ENCODE results near the gene B3GNT7. TPM values are rescaled to one million over a fixed set of nuclear protein-coding genes. Genes with fewer than 3 reads are reported as not detected.

The B3GNT7 gene
- total RNA-seq, 2 donors from 2014 or later = 8.6 to 22.1 TPM

DNA sequence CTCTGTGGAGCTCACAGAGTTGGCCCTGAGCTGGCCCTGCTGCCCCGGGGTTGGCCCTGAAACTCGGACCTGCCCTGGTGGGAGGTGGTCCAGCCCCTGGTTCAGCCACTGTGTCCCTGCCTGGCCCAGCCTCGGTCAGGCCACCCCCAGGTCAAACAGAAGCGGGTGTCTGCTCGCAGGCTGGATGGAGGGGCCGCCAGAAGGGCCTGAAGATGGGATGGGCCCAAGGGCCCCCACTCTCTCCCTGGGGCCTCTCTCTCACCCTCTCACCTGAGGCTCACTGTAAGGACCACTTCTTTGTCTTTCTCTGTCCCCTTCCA, 25.1 kb upstream of the B3GNT7 start:
- Histone ChIP-seq H3K27ac (no peak overlapping the region), H3K4me3 (no peak overlapping the region), H3K36me3 (replicated peaks in 1 of 2; ENCODE audit: insufficient read depth in 1 of 2, low read depth in 2 of 2) (no peaks in the 10 kb centered on the region), H3K4me1 (no peaks in the 10 kb centered on the region), H3K27me3 (no peaks in the 10 kb centered on the region), H3K9me3 (no peaks in the 10 kb centered on the region)
- 82 to 91% methylated on average over 5 to 6 of the region's 6 CpGs for WGBS, 2 donors
- intact Hi-C loops (cut with DNase I) = no loop called here
- TF ChIP-seq, protein P1, sequence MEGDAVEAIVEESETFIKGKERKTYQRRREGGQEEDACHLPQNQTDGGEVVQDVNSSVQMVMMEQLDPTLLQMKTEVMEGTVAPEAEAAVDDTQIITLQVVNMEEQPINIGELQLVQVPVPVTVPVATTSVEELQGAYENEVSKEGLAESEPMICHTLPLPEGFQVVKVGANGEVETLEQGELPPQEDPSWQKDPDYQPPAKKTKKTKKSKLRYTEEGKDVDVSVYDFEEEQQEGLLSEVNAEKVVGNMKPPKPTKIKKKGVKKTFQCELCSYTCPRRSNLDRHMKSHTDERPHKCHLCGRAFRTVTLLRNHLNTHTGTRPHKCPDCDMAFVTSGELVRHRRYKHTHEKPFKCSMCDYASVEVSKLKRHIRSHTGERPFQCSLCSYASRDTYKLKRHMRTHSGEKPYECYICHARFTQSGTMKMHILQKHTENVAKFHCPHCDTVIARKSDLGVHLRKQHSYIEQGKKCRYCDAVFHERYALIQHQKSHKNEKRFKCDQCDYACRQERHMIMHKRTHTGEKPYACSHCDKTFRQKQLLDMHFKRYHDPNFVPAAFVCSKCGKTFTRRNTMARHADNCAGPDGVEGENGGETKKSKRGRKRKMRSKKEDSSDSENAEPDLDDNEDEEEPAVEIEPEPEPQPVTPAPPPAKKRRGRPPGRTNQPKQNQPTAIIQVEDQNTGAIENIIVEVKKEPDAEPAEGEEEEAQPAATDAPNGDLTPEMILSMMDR (IDR thresholded peaks at IDR 0.05) = no peak
- no peak for TF ChIP-seq POLR2A (IDR thresholded peaks at IDR 0.05)
- no peak for ATAC-seq
- DNase-seq = no peak

DNA sequence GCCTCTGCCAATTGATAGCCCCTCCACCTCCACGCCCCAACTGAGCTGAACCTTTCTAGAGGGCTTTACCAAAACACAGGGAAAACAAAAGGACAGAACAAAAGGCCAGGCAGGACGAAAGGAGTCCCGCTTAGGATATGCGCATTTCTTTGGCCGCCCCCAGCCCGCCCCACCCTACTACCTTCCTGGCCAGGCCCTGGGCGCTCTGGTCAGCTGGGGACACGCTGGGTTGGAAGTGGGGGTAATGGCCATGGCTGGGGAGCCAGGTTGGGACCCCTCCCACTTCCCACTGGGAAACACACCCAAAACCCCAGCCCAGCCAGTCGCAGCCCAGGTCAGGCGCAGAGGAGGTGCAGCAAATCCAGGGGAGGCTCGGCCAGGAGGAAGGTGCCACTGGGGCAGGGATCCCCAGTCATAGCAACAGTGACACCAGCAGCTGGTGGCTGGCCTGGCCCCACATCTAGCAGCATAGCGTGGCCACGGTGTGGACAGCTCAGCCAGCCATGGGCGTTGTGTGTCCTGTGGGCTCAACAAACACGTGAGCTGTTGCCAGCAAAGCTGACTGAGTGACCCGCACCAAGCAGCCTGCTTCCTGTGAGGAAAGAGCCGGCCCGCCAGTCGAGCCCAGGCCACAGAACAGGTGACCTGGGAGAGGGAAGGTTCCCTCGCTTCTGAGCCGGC, 24.6 kb upstream of the B3GNT7 start:
- Histone ChIP-seq H3K36me3 (replicated peaks in 1 of 2; ENCODE audit: insufficient read depth in 1 of 2, low read depth in 2 of 2) (no peaks in the 10 kb centered on the region), H3K27me3 (no peaks in the 10 kb centered on the region), H3K4me1 (no peaks in the 10 kb centered on the region), H3K9me3 (no peaks in the 10 kb centered on the region), H3K27ac (no peak overlapping the region), H3K4me3 (no peak overlapping the region)
- no peak for DNase-seq
- intact Hi-C loops (cut with DNase I) = no loop called here
- no peak for ATAC-seq
- 87 to 96% methylated on average over 15 to 21 of the region's 21 CpGs for WGBS, 2 donors
- TF ChIP-seq, protein P1 (IDR thresholded peaks at IDR 0.05) = no peak
- TF ChIP-seq POLR2A (IDR thresholded peaks at IDR 0.05) = no peak

DNA sequence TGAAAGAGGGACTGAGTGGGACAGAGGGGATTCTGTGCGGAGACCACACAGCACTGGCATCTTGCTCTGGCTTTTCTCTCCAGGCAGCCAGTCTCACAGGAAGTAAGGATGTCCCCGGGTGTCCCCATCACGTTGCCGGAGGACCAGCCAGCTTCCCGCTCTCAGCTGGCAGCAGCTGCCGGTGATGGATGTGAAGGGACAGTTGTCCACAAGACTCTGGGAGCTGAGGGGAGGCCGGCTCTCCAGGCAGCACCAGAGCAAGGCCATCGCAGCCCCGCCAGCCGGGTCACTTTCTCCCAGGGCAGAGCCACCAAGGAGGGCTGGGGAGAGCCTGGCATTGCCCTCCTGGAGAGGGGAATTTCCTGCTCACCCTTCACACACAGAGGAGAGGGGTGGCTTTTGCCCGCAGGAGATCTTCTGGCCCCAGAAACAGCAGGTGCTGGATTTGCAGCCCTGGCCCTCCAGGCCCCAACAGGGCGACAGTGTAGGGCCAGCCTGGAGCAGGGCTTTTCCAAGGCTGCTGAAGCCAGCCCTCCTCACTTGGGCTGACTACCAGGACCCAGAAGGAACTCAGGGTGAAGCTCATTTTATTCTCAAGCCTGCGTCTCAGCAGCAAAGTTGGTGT, 24.0 kb upstream of the B3GNT7 start:
- intact Hi-C loops (cut with DNase I) = no loop called here
- no peak overlapping the region for H3K27ac ChIP-seq

DNA sequence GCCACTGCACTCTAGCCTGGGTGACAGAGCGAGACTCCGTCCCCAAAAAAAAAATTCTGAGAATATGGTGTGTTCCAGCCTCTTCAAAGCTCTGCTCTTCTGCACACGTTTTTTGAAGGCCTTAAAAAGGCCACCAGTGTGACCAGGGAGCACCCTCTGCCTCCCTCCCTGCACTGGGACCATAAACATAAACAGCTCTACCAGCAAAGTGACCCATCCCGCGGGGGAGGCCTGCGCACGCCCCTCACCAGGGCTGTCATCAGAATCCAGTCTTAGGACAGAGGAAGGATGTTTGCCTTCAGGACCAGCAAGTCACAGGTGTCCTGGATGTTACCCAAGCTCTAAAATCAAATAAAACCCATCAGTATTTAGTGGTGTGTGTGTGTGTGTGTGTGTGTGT, 23.2 kb upstream of the B3GNT7 start:
- H3K27ac ChIP-seq = no peak overlapping the region
- H3K9me3 ChIP-seq = no peaks in the 10 kb centered on the region
- H3K36me3 ChIP-seq (replicated peaks in 1 of 2; ENCODE audit: insufficient read depth in 1 of 2, low read depth in 2 of 2) = no peaks in the 10 kb centered on the region
- no peaks in the 10 kb centered on the region for H3K4me1 ChIP-seq
- H3K27me3 ChIP-seq = no peaks in the 10 kb centered on the region
- 83 to 90% methylated on average over 6 to 7 of the region's 7 CpGs for WGBS, 2 donors
- no peak for ATAC-seq
- no peak for TF ChIP-seq POLR2A (IDR thresholded peaks at IDR 0.05)
- TF ChIP-seq, protein P1 (IDR thresholded peaks at IDR 0.05) = no peak
- DNase-seq = no peak
- H3K4me3 ChIP-seq = no peak overlapping the region
- intact Hi-C loops (cut with DNase I) = no loop called here

More for the DNA sequence above, 24.0 kb upstream of the B3GNT7 start:
- DNase-seq (no peak), ATAC-seq (no peak)
- Histone ChIP-seq H3K4me3 (no peak overlapping the region), H3K4me1 (no peaks in the 10 kb centered on the region), H3K36me3 (replicated peaks in 1 of 2; ENCODE audit: insufficient read depth in 1 of 2, low read depth in 2 of 2) (no peaks in the 10 kb centered on the region), H3K27me3 (no peaks in the 10 kb centered on the region), H3K9me3 (no peaks in the 10 kb centered on the region)
- 84 to 100% methylated on average over 2 to 10 of the region's 13 CpGs for WGBS, 2 donors
- TF ChIP-seq, protein P1 (IDR thresholded peaks at IDR 0.05) = no peak
- TF ChIP-seq POLR2A (IDR thresholded peaks at IDR 0.05) = no peak

DNA sequence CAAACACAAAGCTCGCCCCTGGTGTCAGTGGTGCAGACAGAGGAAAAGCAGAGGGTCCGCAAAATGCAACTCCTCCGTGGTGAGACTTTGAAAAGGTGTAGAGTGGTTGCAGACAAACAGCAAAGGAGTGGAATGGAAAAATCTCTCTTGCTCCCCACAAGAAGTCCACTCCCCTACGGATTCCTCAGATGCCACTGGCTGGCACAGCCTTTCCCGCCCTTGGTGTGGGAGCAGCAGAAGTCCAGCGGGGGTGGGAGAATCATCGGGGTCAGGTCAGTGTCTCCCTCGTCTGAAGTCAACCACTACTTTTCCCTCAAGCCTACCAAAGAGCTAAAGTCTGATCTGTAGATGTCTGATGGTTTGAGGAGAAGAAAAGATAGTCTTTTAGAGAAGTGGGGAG, 22.3 kb upstream of the B3GNT7 start:
- Histone ChIP-seq H3K36me3 (replicated peaks in 1 of 2; ENCODE audit: insufficient read depth in 1 of 2, low read depth in 2 of 2) (no peaks in the 10 kb centered on the region), H3K27me3 (no peaks in the 10 kb centered on the region), H3K4me3 (no peak overlapping the region), H3K4me1 (peaks cover under 1% of the 10 kb centered on the region), H3K9me3 (no peaks in the 10 kb centered on the region), H3K27ac (no peak overlapping the region)
- no peak for DNase-seq
- TF ChIP-seq, protein P1 (IDR thresholded peaks at IDR 0.05) = no peak
- TF ChIP-seq POLR2A (IDR thresholded peaks at IDR 0.05) = no peak
- intact Hi-C loops (cut with DNase I) = no loop called here
- ATAC-seq = no peak
- WGBS, 2 donors = 90 to 93% methylated on average over 8 of the region's 8 CpGs

Measured in body of pancreas (tissue), 4 donors.